Vagina (tissue), 2 donors: ENCODE measurements around the gene PDCL3. TPM values are rescaled to one million over a fixed set of nuclear protein-coding genes. Genes with fewer than 3 reads are reported as not detected.

Experiments
- DNase-seq, 2 donors: peaks; one replicate each; pipeline ENCODE4 v3.0.0-alpha.2; 2017; ENCODE audit errors: extremely low spot score in 2 of 2
- H3K27ac ChIP-seq: fragments of 200-600 bp; sonication (generic); one replicate; pipeline ENCODE4 v1.5.1; 2019
- H3K27me3 ChIP-seq: fragments of 200-600 bp; sonication (generic); one replicate; pipeline ENCODE4 v1.5.1; 2019
- H3K36me3 ChIP-seq, 2 donors: fragments of 200-600 bp; sonication (generic); one replicate each; pipeline ENCODE4 v1.5.1; 2017 to 2019
- H3K4me1 ChIP-seq: fragments of 200-600 bp; sonication (generic); one replicate; pipeline ENCODE4 v1.5.1; 2019
- H3K4me3 ChIP-seq, 2 donors: fragments of 200-600 bp; sonication (generic); 1 replicate in 1 of 2; 2 replicates in 1 of 2; pipeline ENCODE4 v1.5.1; 2016 to 2019
- H3K9me3 ChIP-seq: fragments of 200-600 bp; sonication (generic); one replicate; pipeline ENCODE4 v1.5.1; 2019
- POLR2A ChIP-seq, 2 donors: fragments of 450-650 bp; IDR thresholded peaks; one replicate each; pipeline ENCODE4 v1.6.1; 2017; ENCODE audit warnings: antibody characterized with exemption in 2 of 2, mild to moderate bottlenecking in 2 of 2, moderate library complexity in 2 of 2
- POLR2AphosphoS5 ChIP-seq, 2 donors: sonication (generic); formaldehyde crosslinking; IDR thresholded peaks; one replicate each; pipeline ENCODE4 v1.9.0; 2017; ENCODE audit warnings: antibody characterized with exemption in 2 of 2, mild to moderate bottlenecking in 2 of 2, low read depth in 1 of 2; ENCODE audit not compliant: insufficient read depth in 1 of 2
- intact Hi-C: fragments of 100-400 bp; cut with DNase I; formaldehyde crosslinking; loops from one replicate; pipeline ENCODE4 v1.15.1; 2023
- total RNA-seq: library from RNA; depleted of rRNA; stranded (reverse); fragments of >200 nt; gene quantifications from one replicate; pipeline ENCODE4 v1.2.3, GENCODE V29; 2016
- TF ChIP-seq, protein P1 (sequence below), 3 experiments: fragments of 450-650 bp in 2 of 3; fragments of 200-600 bp in 1 of 3; sonication (generic) in 1 of 3; IDR thresholded peaks; one replicate each; pipeline ENCODE4 v1.5.1; 2017 to 2019; ENCODE audit warnings: antibody characterized with exemption in 3 of 3, mild to moderate bottlenecking in 2 of 3, moderate library complexity in 2 of 3

The PDCL3 gene
- total RNA-seq, 1 donor from 2014 or later, result 20.1 TPM

- intact Hi-C loops, result no loop called here
- no peak overlapping the region for H3K4me3 ChIP-seq
- TF ChIP-seq POLR2AphosphoS5 (IDR thresholded peaks at IDR 0.05; ENCODE audit: insufficient read depth in 1 of 2, low read depth in 1 of 2) (no peak), POLR2A (IDR thresholded peaks at IDR 0.05) (no peak)
- TF ChIP-seq, protein P1, sequence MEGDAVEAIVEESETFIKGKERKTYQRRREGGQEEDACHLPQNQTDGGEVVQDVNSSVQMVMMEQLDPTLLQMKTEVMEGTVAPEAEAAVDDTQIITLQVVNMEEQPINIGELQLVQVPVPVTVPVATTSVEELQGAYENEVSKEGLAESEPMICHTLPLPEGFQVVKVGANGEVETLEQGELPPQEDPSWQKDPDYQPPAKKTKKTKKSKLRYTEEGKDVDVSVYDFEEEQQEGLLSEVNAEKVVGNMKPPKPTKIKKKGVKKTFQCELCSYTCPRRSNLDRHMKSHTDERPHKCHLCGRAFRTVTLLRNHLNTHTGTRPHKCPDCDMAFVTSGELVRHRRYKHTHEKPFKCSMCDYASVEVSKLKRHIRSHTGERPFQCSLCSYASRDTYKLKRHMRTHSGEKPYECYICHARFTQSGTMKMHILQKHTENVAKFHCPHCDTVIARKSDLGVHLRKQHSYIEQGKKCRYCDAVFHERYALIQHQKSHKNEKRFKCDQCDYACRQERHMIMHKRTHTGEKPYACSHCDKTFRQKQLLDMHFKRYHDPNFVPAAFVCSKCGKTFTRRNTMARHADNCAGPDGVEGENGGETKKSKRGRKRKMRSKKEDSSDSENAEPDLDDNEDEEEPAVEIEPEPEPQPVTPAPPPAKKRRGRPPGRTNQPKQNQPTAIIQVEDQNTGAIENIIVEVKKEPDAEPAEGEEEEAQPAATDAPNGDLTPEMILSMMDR (IDR thresholded peaks at IDR 0.05), result no peak
- H3K27me3 ChIP-seq, result no peaks in the 10 kb centered on the region
- H3K4me1 ChIP-seq, result no peaks in the 10 kb centered on the region
- no peaks in the 10 kb centered on the region for H3K36me3 ChIP-seq
- no peaks in the 10 kb centered on the region for H3K9me3 ChIP-seq
- no peak for DNase-seq
- H3K27ac ChIP-seq, result no peak overlapping the region
Measured at GRCh38 chr2:100542418-100542817, 20.4 kb upstream of the PDCL3 start.

DNA sequence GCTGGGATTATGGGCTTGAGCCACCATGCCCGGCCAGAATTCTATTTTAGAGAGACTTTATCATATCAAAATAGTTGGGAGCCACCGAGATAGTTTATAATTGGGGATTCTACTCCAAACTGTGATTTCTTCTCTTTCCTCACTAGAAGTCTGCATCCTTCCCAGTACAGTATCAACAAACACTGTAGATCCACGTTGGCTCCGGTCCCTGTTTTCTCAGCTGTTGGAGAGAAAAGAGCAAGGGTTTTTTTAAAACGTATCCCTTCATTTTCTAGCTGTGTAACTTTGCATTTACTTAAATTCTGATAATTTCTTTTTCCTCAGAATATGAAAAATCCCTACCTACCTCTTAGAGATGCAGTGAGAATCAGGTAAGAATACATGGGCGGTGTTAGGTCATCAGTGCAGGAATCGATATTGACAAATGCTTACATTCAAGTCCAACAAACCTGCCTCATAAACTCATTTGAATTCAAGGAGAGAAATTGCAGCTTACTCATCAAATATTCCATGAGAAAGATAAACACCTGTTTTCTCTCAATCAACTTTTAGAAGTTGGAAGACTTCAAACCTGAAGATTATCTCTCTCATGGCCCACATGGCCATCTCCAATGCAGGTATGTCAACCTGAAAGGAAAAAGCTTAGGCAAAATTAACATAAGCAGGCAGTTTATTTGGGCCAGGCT is 17.7 kb upstream of the PDCL3 start:
- H3K4me1 ChIP-seq, result no peaks in the 10 kb centered on the region
- H3K27ac ChIP-seq, result no peak overlapping the region
- H3K4me3 ChIP-seq, result no peak overlapping the region
- no peaks in the 10 kb centered on the region for H3K27me3 ChIP-seq
- intact Hi-C loops, result no loop called here
- DNase-seq, result no peak
- H3K36me3 ChIP-seq, result no peaks in the 10 kb centered on the region
- no peaks in the 10 kb centered on the region for H3K9me3 ChIP-seq
- TF ChIP-seq POLR2A (IDR thresholded peaks at IDR 0.05), result no peak
- no peak for TF ChIP-seq POLR2AphosphoS5 (IDR thresholded peaks at IDR 0.05; ENCODE audit: insufficient read depth in 1 of 2, low read depth in 1 of 2)
- TF ChIP-seq, protein P1 (IDR thresholded peaks at IDR 0.05), result no peak

- intact Hi-C loops, result no loop called here
- H3K36me3 ChIP-seq, result no peaks in the 10 kb centered on the region
- DNase-seq, result no peak
- no peak overlapping the region for H3K27ac ChIP-seq
- H3K9me3 ChIP-seq, result no peaks in the 10 kb centered on the region
- no peak overlapping the region for H3K4me3 ChIP-seq
- no peaks in the 10 kb centered on the region for H3K27me3 ChIP-seq
- H3K4me1 ChIP-seq, result no peaks in the 10 kb centered on the region
- TF ChIP-seq POLR2AphosphoS5 (IDR thresholded peaks at IDR 0.05; ENCODE audit: insufficient read depth in 1 of 2, low read depth in 1 of 2), result no peak
- TF ChIP-seq, protein P1 (IDR thresholded peaks at IDR 0.05), result no peak
- TF ChIP-seq POLR2A (IDR thresholded peaks at IDR 0.05), result no peak
Measured at GRCh38 chr2:100546469-100546868, 16.3 kb upstream of the PDCL3 start.

GRCh38 chr2:100548771-100549170 is 14.0 kb upstream of the PDCL3 start:
- Histone ChIP-seq H3K4me1 (no peaks in the 10 kb centered on the region), H3K36me3 (no peaks in the 10 kb centered on the region), H3K4me3 (no peak overlapping the region), H3K9me3 (no peaks in the 10 kb centered on the region), H3K27ac (no peak overlapping the region), H3K27me3 (no peaks in the 10 kb centered on the region)
- TF ChIP-seq, protein P1 (IDR thresholded peaks at IDR 0.05), result no peak
- TF ChIP-seq POLR2A (IDR thresholded peaks at IDR 0.05), result no peak
- no peak for TF ChIP-seq POLR2AphosphoS5 (IDR thresholded peaks at IDR 0.05; ENCODE audit: insufficient read depth in 1 of 2, low read depth in 1 of 2)
- intact Hi-C loops, result no loop called here
- no peak for DNase-seq

DNA sequence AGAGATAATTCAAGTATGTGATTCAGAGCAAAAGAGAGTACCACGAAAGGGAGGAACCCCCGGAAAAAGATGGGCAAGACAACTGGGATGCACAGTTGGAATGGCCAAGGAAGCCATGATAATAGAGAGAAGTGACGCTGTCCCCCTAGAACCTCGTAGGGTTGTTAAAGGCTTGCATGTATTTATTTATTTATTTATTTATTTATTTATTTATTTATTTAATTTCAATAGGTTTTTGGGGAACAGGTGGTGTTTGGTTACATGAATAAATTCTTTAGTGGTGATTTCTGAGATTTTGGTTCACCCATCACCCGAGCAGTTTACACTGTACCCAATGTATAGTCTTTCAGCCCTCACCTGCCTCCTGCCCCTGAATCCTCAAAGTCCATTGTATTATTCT is 11.5 kb upstream of the PDCL3 start:
- TF ChIP-seq, protein P1 (IDR thresholded peaks at IDR 0.05), result no peak
- TF ChIP-seq POLR2AphosphoS5 (IDR thresholded peaks at IDR 0.05; ENCODE audit: insufficient read depth in 1 of 2, low read depth in 1 of 2) (no peak), POLR2A (IDR thresholded peaks at IDR 0.05) (no peak)
- intact Hi-C loops, result no loop called here
- Histone ChIP-seq H3K4me3 (no peak overlapping the region), H3K27ac (no peak overlapping the region), H3K9me3 (no peaks in the 10 kb centered on the region), H3K27me3 (no peaks in the 10 kb centered on the region), H3K4me1 (no peaks in the 10 kb centered on the region), H3K36me3 (no peaks in the 10 kb centered on the region)
- DNase-seq, result no peak
